Mucosa of descending colon (tissue), 3 donors: Measurements from ENCODE around the gene ATXN1L. TPM values are rescaled to one million over a fixed set of nuclear protein-coding genes. Genes with fewer than 3 reads are reported as not detected.

Source experiments
- ATAC-seq: fragments of 200-7000 bp; cut with Tn5 transposase; one replicate; pipeline ENCODE4 v1.9.1; 2020; ENCODE audit warnings: mild to moderate bottlenecking, moderate library complexity
- DNase-seq, 3 donors: peaks; one replicate each; pipeline ENCODE4 v3.0.0-alpha.2; 2020
- H3K36me3 ChIP-seq: fragments of 200-600 bp; one replicate; pipeline ENCODE4 v1.8.0; 2021; ENCODE audit warnings: low read depth, mild to moderate bottlenecking
- H3K4me1 ChIP-seq: fragments of 200-600 bp; one replicate; pipeline ENCODE4 v1.8.0; 2021; ENCODE audit warnings: low read depth, mild to moderate bottlenecking
- H3K4me3 ChIP-seq: fragments of 200-600 bp; one replicate; pipeline ENCODE4 v1.8.0; 2021; ENCODE audit warnings: mild to moderate bottlenecking
- H3K9me3 ChIP-seq: fragments of 200-600 bp; one replicate; pipeline ENCODE4 v1.8.0; 2021; ENCODE audit warnings: mild to moderate bottlenecking
- CTCF ChIP-seq: fragments of 200-600 bp; IDR thresholded peaks from one replicate; pipeline ENCODE4 v1.8.0; 2022; ENCODE audit warnings: antibody characterized with exemption, mild to moderate bottlenecking
- intact Hi-C, 2 donors: fragments of 100-400 bp; cut with DNase I in 1 of 2; cut with micrococcal nuclease in 1 of 2; formaldehyde crosslinking; loops; one replicate each; pipeline versions ENCODE4 v1.11.0 to v1.11.1; 2022; cut with DNase I, micrococcal nuclease
- total RNA-seq, 3 donors: library from RNA; stranded (reverse); fragmentation: NEBNext Ultra II Directional in 2 of 3; extraction: Animal tissue kit (Norgen Biotek cat#: 25700) in 2 of 3; gene quantifications; one replicate each; pipeline versions ENCODE4 v1.2.1 to v1.2.4, GENCODE V29; 2021 to 2023
- donor health status: DM: no; HTN: no; CAD: no; lungs with moderate emphysema.
- donor health status: DM: no; HTN: no; CAD: no.
- donor health status: DM: no; HTN: yes; CAD: no.

ATXN1L gene
- total RNA-seq, 3 donors from 2014 or later, result 21.6 to 38.7 (median 24.0) TPM

- intact Hi-C loops, result no loop called here
- ATAC-seq (no peak), DNase-seq (no peak)
- H3K4me1 ChIP-seq, result no peaks in the 10 kb centered on the region
- no peaks in the 10 kb centered on the region for H3K36me3 ChIP-seq
- TF ChIP-seq CTCF, result no peak
- H3K9me3 ChIP-seq, result no peaks in the 10 kb centered on the region
- H3K4me3 ChIP-seq, result no peak overlapping the region
Observed at GRCh38 chr16:71848622-71849021, 2.8 kb downstream of the ATXN1L start.

DNA sequence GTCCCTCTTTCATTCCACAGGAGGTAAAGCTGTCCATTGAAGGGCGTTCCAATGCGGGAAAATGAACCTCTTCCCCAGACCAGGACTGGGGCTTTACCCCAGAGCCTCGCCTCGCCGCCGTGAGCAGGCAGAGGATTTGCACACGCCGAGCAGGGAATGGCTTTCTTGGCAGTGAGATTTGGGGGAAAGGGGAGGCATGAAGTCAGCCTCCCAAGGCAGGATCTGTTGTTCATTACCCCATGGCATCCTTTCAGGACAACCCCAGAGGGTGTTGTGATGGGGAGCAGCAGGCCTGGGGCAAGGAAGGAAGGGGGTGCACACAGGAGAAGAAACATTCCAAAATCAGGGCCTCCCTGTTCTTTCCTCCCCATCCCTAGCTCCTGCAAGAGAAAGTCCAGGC is 6.0 kb downstream of the ATXN1L start:
- intact Hi-C loops, result no loop called here
- no peak for DNase-seq
- no peaks in the 10 kb centered on the region for H3K36me3 ChIP-seq
- H3K9me3 ChIP-seq, result no peaks in the 10 kb centered on the region
- ATAC-seq, result no peak
- no peak overlapping the region for H3K4me3 ChIP-seq
- H3K4me1 ChIP-seq, result no peaks in the 10 kb centered on the region
- no peak for TF ChIP-seq CTCF

GRCh38 chr16:71852158-71852557 is 6.4 kb downstream of the ATXN1L start:
- Histone ChIP-seq H3K4me1 (no peaks in the 10 kb centered on the region), H3K9me3 (no peaks in the 10 kb centered on the region), H3K4me3 (no peak overlapping the region), H3K36me3 (no peaks in the 10 kb centered on the region)
- TF ChIP-seq CTCF, result no peak
- DNase-seq, result no peak
- intact Hi-C loops, result no loop called here
- no peak for ATAC-seq

- Histone ChIP-seq H3K9me3 (no peaks in the 10 kb centered on the region), H3K36me3 (no peaks in the 10 kb centered on the region), H3K4me3 (no peak overlapping the region), H3K4me1 (no peaks in the 10 kb centered on the region)
- intact Hi-C loops, result no loop called here
- TF ChIP-seq CTCF, result no peak
- ATAC-seq, result no peak
- no peak for DNase-seq
Observed at GRCh38 chr16:71852561-71852960, 6.8 kb downstream of the ATXN1L start.

GRCh38 chr16:71853413-71853812 is 7.6 kb downstream of the ATXN1L start:
- no peak for TF ChIP-seq CTCF
- intact Hi-C loops, result no loop called here
- H3K9me3 ChIP-seq, result no peaks in the 10 kb centered on the region
- H3K4me3 ChIP-seq, result no peak overlapping the region
- H3K4me1 ChIP-seq, result no peaks in the 10 kb centered on the region
- DNase-seq (peak in 1 of 3 donors; percentile 20), ATAC-seq (peak; percentile 29)
- H3K36me3 ChIP-seq, result no peaks in the 10 kb centered on the region

GRCh38 chr16:71854369-71854948 is 8.7 kb downstream of the ATXN1L start:
- intact Hi-C loops, result no loop called here
- DNase-seq, result no peak
- Histone ChIP-seq H3K36me3 (no peaks in the 10 kb centered on the region), H3K4me3 (no peak overlapping the region), H3K4me1 (no peaks in the 10 kb centered on the region), H3K9me3 (no peaks in the 10 kb centered on the region)
- TF ChIP-seq CTCF, result no peak
- ATAC-seq, result no peak
